GM12891 (cell line): ENCODE results near the gene RALGPS1.

Experiments used
- POLR2A ChIP-seq: IDR thresholded peaks from 2 replicates; pipeline ENCODE4 v1.6.1; 2011; ENCODE audit warnings: low read depth, low read length, control low read depth
- POLR2AphosphoS5 ChIP-seq: IDR thresholded peaks from 2 replicates; pipeline ENCODE4 v1.6.1; 2011; ENCODE audit warnings: low read depth, low read length, control low read depth
- TAF1 ChIP-seq: IDR thresholded peaks from 2 replicates; pipeline ENCODE4 v1.6.1; 2011; ENCODE audit warnings: low read depth, low read length, control low read depth

DNA sequence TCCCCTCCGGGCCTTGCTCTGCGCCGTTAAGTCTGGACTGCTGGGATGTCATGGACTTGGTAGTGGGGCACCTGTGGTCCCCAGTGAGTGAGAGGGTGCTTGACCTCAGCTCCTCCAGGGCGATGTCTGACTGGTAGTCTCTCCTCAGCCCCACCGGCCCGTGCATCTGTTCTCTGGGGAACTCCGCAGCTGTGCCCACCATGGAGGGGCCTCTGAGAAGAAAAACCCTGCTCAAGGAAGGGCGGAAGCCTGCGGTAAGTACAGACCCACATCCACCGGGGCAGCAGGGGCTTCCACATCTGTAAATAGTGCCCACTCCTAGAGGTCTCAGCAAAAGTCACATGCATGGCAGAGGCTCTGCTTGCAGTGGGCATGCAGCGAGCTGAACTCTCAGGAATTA is 297.4 kb downstream of the RALGPS1 start:
- TF ChIP-seq POLR2AphosphoS5 (no peak), POLR2A (no peak), TAF1 (no peak)
